ENCODE measurements around the gene GPR4. TPM values are rescaled to one million over a fixed set of nuclear protein-coding genes. Genes with fewer than 3 reads are reported as not detected.

The GPR4 gene
- polyA plus RNA-seq: not detected

GRCh38 chr19:45601524-45602374, at the start of gene GPR4:
GPR4 (minus strand) TSS chr19:45602212; CDS start chr19:45591866, 10,346 bp downstream.
- Mint-ChIP-seq H3K4me1 (peaks cover 14 to 24% (median 17%) of the 10 kb centered on the region in 3 donors), H3K4me3 (peak within 1 kb of the TSS in 2 of 4 donors; percentile 34 to 66), H3K27me3 (peaks cover 53% of the 10 kb centered on the region), H3K27ac (peak within 1 kb of the TSS in 2 of 3 donors; percentile 65 to 86), H3K9me3 (peaks cover 0 to 2% (median 0%) of the 10 kb centered on the region in 3 donors), H3K36me3 (no peaks in the 10 kb centered on the region)

- no peaks in the 10 kb centered on the region for H3K9me3 Mint-ChIP-seq
- peaks cover 0 to 9% (median 6%) of the 10 kb centered on the region in 3 donors for H3K4me1 Mint-ChIP-seq
- peak overlapping the region in 1 of 3 donors; percentile 59 for H3K27ac Mint-ChIP-seq
- no peak overlapping the region for H3K4me3 Mint-ChIP-seq
- no peaks in the 10 kb centered on the region for H3K36me3 Mint-ChIP-seq
- H3K27me3 Mint-ChIP-seq: peaks cover 2% of the 10 kb centered on the region
Measured at GRCh38 chr19:45650722-45651121, 48.7 kb upstream of the GPR4 start.

GRCh38 chr19:45646345-45646698, 44.3 kb upstream of the GPR4 start:
- peaks cover 2% of the 10 kb centered on the region for H3K27me3 Mint-ChIP-seq
- peak overlapping the region; percentile 78 to 92 (median 90) for H3K4me3 Mint-ChIP-seq
- peaks cover 13 to 29% (median 20%) of the 10 kb centered on the region in 3 donors for H3K4me1 Mint-ChIP-seq
- H3K36me3 Mint-ChIP-seq: no peaks in the 10 kb centered on the region
- no peaks in the 10 kb centered on the region for H3K9me3 Mint-ChIP-seq
- H3K27ac Mint-ChIP-seq: peak overlapping the region; percentile 47 to 82 (median 78)

GRCh38 chr19:45645631-45646344, 43.8 kb upstream of the GPR4 start:
- Mint-ChIP-seq H3K27ac (peak overlapping the region; percentile 47 to 82 (median 78)), H3K4me1 (peaks cover 17 to 34% (median 25%) of the 10 kb centered on the region in 3 donors), H3K27me3 (peaks cover under 1% of the 10 kb centered on the region), H3K36me3 (peaks cover 1% of the 10 kb centered on the region), H3K4me3 (peak overlapping the region; percentile 78 to 92 (median 90)), H3K9me3 (no peaks in the 10 kb centered on the region)

GRCh38 chr19:45645068-45645630, 43.1 kb upstream of the GPR4 start:
- Mint-ChIP-seq H3K9me3 (no peaks in the 10 kb centered on the region), H3K4me1 (peaks cover 20 to 37% (median 27%) of the 10 kb centered on the region in 3 donors), H3K27ac (peak overlapping the region in 1 of 3 donors; percentile 82), H3K4me3 (peak overlapping the region; percentile 78 to 92 (median 90)), H3K36me3 (peaks cover 2% of the 10 kb centered on the region), H3K27me3 (no peaks in the 10 kb centered on the region)

- Mint-ChIP-seq H3K9me3 (no peaks in the 10 kb centered on the region), H3K27me3 (no peaks in the 10 kb centered on the region), H3K4me1 (peaks cover 22 to 37% (median 27%) of the 10 kb centered on the region in 3 donors), H3K4me3 (peak overlapping the region in 2 of 4 donors; percentile 37 to 81), H3K36me3 (peaks cover 2% of the 10 kb centered on the region), H3K27ac (peak overlapping the region; percentile 46 to 94 (median 80))
Measured at GRCh38 chr19:45643927-45644771, 42.1 kb upstream of the GPR4 start.

GRCh38 chr19:45643024-45643926, 41.3 kb upstream of the GPR4 start:
- Mint-ChIP-seq H3K27ac (peak overlapping the region; percentile 80 to 92 (median 84)), H3K36me3 (peaks cover 2% of the 10 kb centered on the region), H3K27me3 (no peaks in the 10 kb centered on the region), H3K9me3 (no peaks in the 10 kb centered on the region), H3K4me1 (peaks cover 28 to 44% (median 33%) of the 10 kb centered on the region in 3 donors), H3K4me3 (peak overlapping the region; percentile 66 to 93 (median 84))

- Mint-ChIP-seq H3K27ac (peak overlapping the region; percentile 80 to 98 (median 84)), H3K27me3 (no peaks in the 10 kb centered on the region), H3K4me1 (peaks cover 28 to 43% (median 33%) of the 10 kb centered on the region in 3 donors), H3K4me3 (peak overlapping the region; percentile 77 to 94 (median 87)), H3K9me3 (no peaks in the 10 kb centered on the region), H3K36me3 (peaks cover 2% of the 10 kb centered on the region)
Measured at GRCh38 chr19:45641274-45642105, 39.5 kb upstream of the GPR4 start.

GRCh38 chr19:45640849-45641273, 38.8 kb upstream of the GPR4 start:
- Mint-ChIP-seq H3K27ac (peak overlapping the region in 2 of 3 donors; percentile 80 to 98), H3K9me3 (no peaks in the 10 kb centered on the region), H3K4me1 (peaks cover 27 to 37% (median 28%) of the 10 kb centered on the region in 3 donors), H3K36me3 (peaks cover 5% of the 10 kb centered on the region), H3K27me3 (no peaks in the 10 kb centered on the region), H3K4me3 (peak overlapping the region; percentile 77 to 94 (median 87))

GRCh38 chr19:45638930-45639729, 37.1 kb upstream of the GPR4 start, which contains the start of gene EML2:
EML2 (minus strand) TSS chr19:45639397; CDS start chr19:45639376, 21 bp downstream.
- H3K27me3 Mint-ChIP-seq: no peaks in the 10 kb centered on the region
- peaks cover 5% of the 10 kb centered on the region for H3K36me3 Mint-ChIP-seq
- H3K9me3 Mint-ChIP-seq: no peaks in the 10 kb centered on the region
- H3K4me1 Mint-ChIP-seq: peaks cover 25 to 31% (median 27%) of the 10 kb centered on the region in 3 donors
- peak within 1 kb of the TSS; percentile 9 to 88 (median 84) for H3K27ac Mint-ChIP-seq
- peak within 1 kb of the TSS; percentile 77 to 94 (median 91) for H3K4me3 Mint-ChIP-seq

GRCh38 chr19:45637890-45638667, 36.1 kb upstream of the GPR4 start:
- Mint-ChIP-seq H3K36me3 (peaks cover 5% of the 10 kb centered on the region), H3K4me3 (peak overlapping the region in 3 of 4 donors; percentile 77 to 94 (median 93)), H3K4me1 (peaks cover 20 to 24% (median 22%) of the 10 kb centered on the region in 3 donors), H3K9me3 (no peaks in the 10 kb centered on the region), H3K27me3 (no peaks in the 10 kb centered on the region), H3K27ac (no peak overlapping the region)

Data from IgD-negative memory B cell (primary cell).